Head of caudate nucleus (tissue), 42 donors: Measurements from ENCODE around the gene RABL6.
A peak's percentile ranks its signal among the peaks of the same experiment; 100 is the strongest.
"Not testable (repeated sequence)": the region's sequence is repeated elsewhere in the genome, so short reads cannot be mapped to it uniquely, and the experiment has no call there.

Experiments used
- DNase-seq, 42 donors: peaks; one replicate each; pipeline versions ENCODE4 v3.0.0 to v3.0.0-alpha.2; 2020 to 2021; ENCODE audit warnings: mixed read lengths in 7 of 42
- intact Hi-C: fragments of 100-400 bp; cut with DNase I; formaldehyde crosslinking; loops from one replicate; pipeline ENCODE4 v1.15.0; 2022

The RABL6 gene

DNA sequence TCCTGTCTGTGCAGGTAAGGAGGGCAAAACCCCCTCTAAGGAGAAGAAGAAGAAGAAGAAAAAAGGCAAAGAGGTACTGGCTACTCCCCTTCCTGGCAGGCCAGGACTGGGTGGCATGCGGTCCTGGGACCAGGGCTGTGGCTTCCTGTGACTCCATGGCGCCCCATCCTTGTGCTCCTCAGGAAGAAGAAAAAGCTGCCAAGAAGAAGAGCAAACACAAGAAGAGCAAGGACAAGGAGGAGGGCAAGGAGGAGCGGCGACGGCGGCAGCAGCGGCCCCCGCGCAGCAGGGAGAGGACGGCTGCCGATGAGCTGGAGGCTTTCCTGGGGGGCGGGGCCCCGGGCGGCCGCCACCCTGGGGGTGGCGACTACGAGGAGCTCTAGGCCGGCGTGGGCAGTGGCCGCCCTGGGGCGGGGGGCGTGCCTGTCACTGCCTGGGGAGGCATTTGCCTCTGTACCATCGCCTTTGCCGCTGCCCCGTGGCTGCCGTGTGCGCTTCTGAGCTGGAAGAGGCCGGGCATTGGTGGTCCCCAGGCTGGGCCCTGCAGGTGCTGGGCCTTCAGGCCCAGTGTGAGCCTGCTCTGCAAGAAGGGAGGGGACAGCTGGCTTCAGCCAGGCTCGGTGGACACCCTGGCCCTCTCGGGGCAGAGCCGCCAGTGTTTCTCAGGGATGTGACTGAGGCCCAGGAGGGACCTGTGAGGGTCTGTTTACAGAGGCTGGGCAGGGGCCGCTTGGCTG, 32.6 kb downstream of the RABL6 start:
- DNase-seq, result peak in 7 of 42 donors; percentile 34 to 61 (median 45)
- intact Hi-C loops, result no loop called here

DNA sequence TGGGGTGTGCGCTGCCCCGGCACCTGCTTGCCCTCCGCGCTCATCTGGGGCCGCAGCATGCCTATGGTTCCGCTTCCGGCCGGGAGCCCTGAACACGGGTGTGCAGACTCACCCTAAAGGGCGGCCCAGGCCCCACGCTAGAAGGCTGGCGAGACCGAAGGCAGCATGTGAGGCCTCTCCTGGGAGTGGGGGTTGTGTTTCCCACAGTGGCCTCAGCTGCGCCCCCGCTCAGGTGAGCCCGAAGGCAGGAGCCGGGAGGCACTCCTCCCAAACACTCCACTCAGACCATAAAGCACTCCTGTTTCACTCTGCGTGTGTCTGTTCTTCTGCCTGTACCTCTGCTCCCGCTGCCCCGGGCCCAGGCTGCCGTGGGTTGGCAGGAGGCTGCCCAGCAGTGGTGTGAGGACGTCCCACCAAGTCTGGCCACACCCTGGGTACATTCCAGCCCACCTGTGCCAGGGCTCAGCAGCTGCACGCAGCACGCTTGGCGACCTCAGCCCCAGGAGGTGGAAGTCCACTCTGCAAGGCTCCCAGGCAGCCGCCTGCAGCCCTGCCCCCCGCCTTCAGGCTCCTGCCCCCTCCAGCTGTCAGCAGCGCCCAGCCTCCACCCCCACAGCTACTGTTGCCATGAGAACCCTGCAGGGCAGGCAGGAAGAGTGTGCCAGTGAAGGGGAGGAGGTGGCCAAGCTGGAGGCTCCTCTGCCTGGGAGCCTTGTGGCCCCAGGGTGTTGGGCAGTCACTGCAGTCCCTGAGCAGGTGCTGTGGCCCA, 33.3 kb downstream of the RABL6 start:
- intact Hi-C loops, result no loop called here
- DNase-seq, result peak; percentile 68 to 95 (median 87)

DNA sequence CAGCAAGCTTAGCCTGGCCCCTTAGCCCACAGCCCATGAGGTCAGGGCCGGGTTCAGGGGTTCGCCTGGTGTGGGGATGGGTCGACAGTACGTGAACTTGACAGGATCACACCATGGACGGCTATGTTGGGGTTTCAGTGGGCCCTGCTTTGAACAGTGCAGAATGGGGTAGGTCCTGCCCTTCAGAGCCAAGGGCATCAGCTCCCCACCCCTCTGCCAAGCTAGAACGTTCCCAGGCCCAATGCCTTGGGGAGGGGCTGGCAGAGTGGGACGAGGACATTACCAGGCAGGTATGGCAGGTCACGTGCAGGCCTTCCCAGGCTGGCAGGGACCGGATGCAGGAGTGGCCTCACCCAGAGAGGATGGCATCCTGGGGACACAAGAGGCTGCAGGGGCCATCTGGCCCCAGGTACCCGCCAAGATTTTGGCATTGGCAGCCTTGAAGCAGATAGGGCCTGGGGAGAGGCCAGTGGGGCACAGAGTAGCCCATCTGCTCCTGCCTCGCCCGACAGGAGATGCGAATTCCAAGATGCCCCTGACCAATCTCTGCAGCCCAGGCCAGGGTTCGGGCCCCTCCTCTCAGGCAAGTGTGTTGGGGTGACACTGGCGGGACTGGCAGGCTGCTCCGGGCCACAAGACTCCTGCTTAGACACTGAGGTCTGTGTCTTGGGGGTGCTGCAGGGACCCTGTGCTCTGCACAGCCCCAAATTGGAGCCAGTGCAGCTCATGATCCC, 34.1 kb downstream of the RABL6 start:
- peak in 2 of 42 donors; percentile 18 to 20 for DNase-seq
- intact Hi-C loops, result not testable (repeated sequence)

DNA sequence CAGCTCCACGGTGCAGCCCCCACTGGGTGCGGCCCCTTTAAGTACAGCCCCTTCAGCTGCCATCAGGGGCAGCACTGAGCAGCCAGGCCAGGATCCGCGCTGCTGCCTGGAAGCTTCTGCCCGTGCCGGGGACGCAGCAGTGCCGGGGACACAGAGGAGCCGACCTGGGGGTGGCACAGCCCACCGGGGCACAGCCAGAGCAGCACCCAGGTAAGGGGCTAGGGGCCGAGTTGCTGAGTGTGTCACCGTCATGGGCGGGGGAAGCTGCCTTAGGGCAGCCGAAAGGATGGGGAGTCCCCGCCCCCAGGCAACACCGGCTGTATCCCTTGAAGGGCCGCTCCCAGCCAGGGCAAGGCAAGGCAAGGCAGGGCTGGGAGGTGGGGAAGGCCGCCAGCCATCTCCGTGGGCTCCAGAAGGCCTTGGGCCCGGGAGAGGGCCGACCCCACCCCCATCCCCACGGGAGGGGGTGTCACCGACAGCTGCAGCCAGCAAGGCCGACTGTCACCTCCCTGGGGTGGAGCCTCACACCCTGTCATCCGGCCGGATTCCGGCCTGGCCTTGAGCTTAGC, 34.7 kb downstream of the RABL6 start, which contains the start of gene AJM1:
Gene AJM1, plus strand, starts transcription at position 99 of the 569 bp plus-strand sequence. CDS start 1,937 bp downstream, outside the sequence.
- DNase-seq, result peak; percentile 70 to 93 (median 86)
- intact Hi-C loops, result not testable (repeated sequence)

DNA sequence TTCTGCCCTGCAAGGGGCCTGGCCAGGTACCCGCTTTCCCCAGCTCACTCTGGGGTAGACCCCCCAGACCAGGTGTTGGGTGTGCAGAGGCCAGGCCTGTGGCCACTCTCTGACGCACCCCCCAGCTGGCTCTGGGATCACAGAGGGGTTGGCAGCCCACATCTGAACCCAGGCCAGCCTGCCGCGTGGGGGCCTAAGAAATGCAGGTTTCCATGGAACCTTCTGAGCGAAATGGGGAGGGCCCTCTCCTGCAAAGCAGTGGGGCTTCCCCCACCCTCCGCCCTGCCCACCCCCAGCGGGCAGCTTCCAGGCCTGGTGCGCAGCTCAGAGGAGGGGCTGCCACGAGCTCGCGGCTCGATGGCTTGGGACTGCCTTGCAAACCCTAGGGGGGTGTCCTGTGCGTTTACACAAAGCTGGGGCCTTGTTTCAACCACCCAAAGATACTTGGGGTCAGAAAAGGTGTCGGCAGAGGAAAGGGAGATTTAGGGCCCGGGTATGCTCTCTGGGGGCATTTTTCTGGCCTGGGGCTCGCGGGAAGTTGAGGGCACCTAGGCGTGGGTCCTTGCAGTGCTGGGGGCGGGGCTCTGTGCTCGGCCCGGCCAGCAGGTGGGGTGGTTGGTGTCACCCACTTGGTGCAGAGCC, 35.5 kb downstream of the RABL6 start:
- DNase-seq, result peak in 22 of 42 donors; percentile 24 to 68 (median 46)
- intact Hi-C loops, result not testable (repeated sequence)

- DNase-seq, result peak in 22 of 42 donors; percentile 27 to 80 (median 56)
- intact Hi-C loops, result not testable (repeated sequence)
Observed at GRCh38 chr9:136843801-136844740, 36.3 kb downstream of the RABL6 start.

DNA sequence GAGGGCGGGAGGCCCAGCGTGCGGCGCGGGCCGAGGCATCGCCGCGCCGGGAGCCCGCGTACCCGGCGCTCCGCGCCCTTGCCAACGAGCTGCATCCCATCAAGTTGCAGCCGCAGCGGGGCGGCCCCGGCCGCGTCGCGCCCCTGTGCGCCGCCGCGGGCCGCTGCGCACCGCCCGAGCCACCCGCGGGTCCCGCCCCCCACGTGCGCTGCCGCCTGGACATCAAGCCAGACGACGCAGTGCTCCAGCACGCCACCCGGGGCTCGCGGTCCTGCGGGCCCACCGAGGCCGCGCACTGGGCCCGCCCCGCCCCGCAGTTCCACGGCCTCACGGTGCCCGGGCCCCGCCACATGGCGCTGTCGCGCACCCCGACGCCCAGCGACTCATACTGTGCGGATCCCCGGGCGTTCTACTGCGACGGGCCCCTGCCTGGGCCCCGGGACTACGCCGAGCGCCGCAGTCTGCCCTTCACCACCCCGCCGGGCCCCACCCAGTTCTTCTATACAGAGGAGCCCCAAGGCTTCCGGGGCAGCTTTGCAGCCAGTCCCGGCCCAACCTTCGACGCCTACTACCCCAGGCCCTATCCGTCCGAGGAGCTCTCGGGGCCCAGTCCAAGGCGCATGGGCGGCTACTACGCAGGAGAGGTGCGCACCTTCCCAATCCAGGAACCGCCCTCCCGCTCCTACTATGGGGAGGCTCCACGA, 37.2 kb downstream of the RABL6 start:
- intact Hi-C loops, result loop anchor here (5.0 kb wide), 1 partner anchor 38 kb away; the partner anchor contains the start of gene RABL6
- DNase-seq, result no peak

GRCh38 chr9:136845465-136846260, 37.9 kb downstream of the RABL6 start:
- intact Hi-C loops, result loop anchor here (5.0 kb wide), 1 partner anchor 38 kb away; the partner anchor contains the start of gene RABL6
- no peak for DNase-seq

DNA sequence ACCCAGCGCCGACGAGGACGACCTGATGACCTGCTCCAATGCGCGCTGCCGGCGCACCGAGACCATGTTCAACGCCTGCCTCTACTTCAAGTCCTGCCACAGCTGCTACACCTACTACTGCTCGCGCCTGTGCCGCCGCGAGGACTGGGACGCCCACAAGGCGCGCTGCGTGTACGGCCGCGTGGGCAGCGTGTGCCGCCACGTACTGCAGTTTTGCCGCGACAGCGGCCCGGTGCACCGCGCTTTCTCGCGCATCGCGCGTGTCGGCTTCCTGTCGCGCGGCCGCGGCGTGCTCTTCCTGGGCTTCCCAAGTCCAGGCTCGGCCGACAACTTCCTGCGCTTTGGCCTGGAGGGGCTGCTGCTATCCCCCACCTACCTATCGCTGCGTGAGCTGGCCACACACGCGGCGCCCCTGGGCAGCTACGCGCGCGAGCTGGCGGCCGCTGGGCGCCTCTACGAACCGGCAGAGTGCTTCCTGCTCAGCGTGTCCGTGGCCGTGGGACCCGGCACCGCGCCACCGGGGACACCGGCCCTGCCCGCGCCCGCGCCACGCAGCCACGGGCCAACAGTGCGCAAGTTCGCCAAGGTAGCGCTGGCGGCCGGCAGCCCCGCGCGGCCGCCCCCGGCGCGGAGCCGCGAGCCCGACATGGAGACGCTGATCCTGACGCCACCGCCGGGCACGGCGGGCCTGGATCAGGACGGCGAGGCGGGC, 38.8 kb downstream of the RABL6 start:
- DNase-seq, result peak in 7 of 42 donors; percentile 30 to 61 (median 46)
- intact Hi-C loops, result loop anchor here (5.0 kb wide), 1 partner anchor 39 kb away; the partner anchor contains the start of gene RABL6

- intact Hi-C loops, result loop anchor here (5.0 kb wide), 1 partner anchor 40 kb away; the partner anchor contains the start of gene RABL6
- DNase-seq, result no peak
Observed at GRCh38 chr9:136847088-136847825, 39.5 kb downstream of the RABL6 start.

- DNase-seq, result peak in 17 of 42 donors; percentile 27 to 73 (median 52)
- intact Hi-C loops, result loop anchor here (5.0 kb wide), 1 partner anchor 41 kb away; the partner anchor contains the start of gene RABL6
Observed at GRCh38 chr9:136847826-136848392, 40.2 kb downstream of the RABL6 start.

DNA sequence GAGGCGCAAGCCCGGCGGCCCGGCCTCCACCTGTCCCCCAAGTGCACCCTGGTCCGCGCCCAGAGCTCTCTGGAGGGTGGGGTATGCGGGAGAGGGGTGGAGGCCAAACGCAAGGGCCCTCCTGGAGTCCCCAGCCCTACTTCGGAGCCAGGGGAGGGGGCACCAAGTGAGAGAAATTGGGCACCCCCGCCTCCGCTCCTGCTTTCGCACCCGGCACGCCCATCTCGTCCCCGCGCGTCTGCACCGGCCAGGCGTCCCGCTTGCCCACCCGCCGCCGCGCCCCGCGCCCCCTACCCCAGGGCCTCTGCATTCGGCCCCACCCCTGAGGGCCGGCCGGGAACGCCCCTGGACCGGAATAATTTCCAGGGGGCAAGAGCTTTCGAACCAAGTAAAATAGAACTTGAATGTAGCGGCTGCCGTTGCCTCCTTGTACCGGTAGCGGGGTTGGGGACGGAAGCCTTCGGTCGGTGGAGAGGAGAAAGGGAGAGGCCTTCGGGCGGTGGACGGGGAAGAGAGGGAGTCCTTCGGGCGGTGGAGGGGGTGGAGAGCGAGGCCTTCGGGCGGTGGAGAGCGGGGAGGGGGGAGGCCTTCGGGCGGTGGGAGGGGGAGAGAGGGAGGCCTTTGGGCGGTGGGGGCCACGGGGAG, 40.8 kb downstream of the RABL6 start:
- intact Hi-C loops, result loop anchor here (5.0 kb wide), 1 partner anchor 41 kb away; the partner anchor contains the start of gene RABL6
- peak in 6 of 42 donors; percentile 31 to 69 (median 52) for DNase-seq
